Trophoblast cell (in vitro differentiated cells and primary cell): ENCODE results near the gene PCSK5.
A peak's percentile ranks its signal among the peaks of the same experiment; 100 is the strongest.

Experiments
- DNase-seq, 2 donors: peaks; one replicate each; pipeline ENCODE4 v3.0.0-alpha.2; 2016
- H2AFZ ChIP-seq: 2 replicates; pipeline ENCODE4 v1.6.1; 2013; ENCODE audit warnings: low read length, moderate library complexity, mild to moderate bottlenecking; ENCODE audit not compliant: insufficient read depth, poor library complexity
- H2AK5ac ChIP-seq: 2 replicates; pipeline ENCODE4 v1.6.1; 2013; ENCODE audit warnings: mild to moderate bottlenecking, low read length
- H2BK120ac ChIP-seq: 2 replicates; pipeline ENCODE4 v1.6.1; 2013; ENCODE audit warnings: low read length, mild to moderate bottlenecking, moderate library complexity; ENCODE audit not compliant: insufficient read depth, poor library complexity
- H2BK12ac ChIP-seq: 2 replicates; pipeline ENCODE4 v1.6.1; 2013; ENCODE audit warnings: mild to moderate bottlenecking, low read length, moderate library complexity
- H2BK5ac ChIP-seq: 2 replicates; pipeline ENCODE4 v1.6.1; 2013; ENCODE audit warnings: low read length, low read depth, moderate library complexity, mild to moderate bottlenecking; ENCODE audit not compliant: poor library complexity
- H3K14ac ChIP-seq: 2 replicates; pipeline ENCODE4 v1.6.1; 2013; ENCODE audit warnings: mild to moderate bottlenecking, low read length
- H3K18ac ChIP-seq: 2 replicates; pipeline ENCODE4 v1.6.1; 2013; ENCODE audit warnings: mild to moderate bottlenecking, low read length
- H3K23ac ChIP-seq: 2 replicates; pipeline ENCODE4 v1.6.1; 2013; ENCODE audit warnings: low read length
- H3K27ac ChIP-seq: 2 replicates; pipeline ENCODE4 v1.5.1; 2013; ENCODE audit warnings: low read depth, mild to moderate bottlenecking, inconsistent platforms, low read length, moderate library complexity
- H3K27me3 ChIP-seq: 2 replicates; pipeline ENCODE4 v1.6.1; 2013; ENCODE audit warnings: inconsistent platforms, mild to moderate bottlenecking, low read length, moderate library complexity; ENCODE audit not compliant: insufficient read depth
- H3K36me3 ChIP-seq, 2 experiments: 1 replicate in 1 of 2; 2 replicates in 1 of 2; pipeline ENCODE4 v1.6.1; 2013; ENCODE audit warnings: low read length in 2 of 2, mild to moderate bottlenecking in 2 of 2, moderate library complexity in 1 of 2; ENCODE audit not compliant: insufficient read depth in 2 of 2, control insufficient read depth in 1 of 2
- H3K4ac ChIP-seq: 2 replicates; pipeline ENCODE4 v1.6.1; 2013; ENCODE audit warnings: low read depth, mild to moderate bottlenecking, low read length, moderate library complexity
- H3K4me1 ChIP-seq, 2 experiments: 1 replicate in 1 of 2; 2 replicates in 1 of 2; pipeline ENCODE4 v1.6.1; 2013; ENCODE audit warnings: low read length in 2 of 2, mild to moderate bottlenecking in 2 of 2, moderate library complexity in 1 of 2; ENCODE audit not compliant: insufficient read depth in 2 of 2, control insufficient read depth in 1 of 2
- H3K4me2 ChIP-seq: 2 replicates; pipeline ENCODE4 v1.6.1; 2013; ENCODE audit warnings: inconsistent platforms, mild to moderate bottlenecking, low read length, moderate library complexity
- H3K4me3 ChIP-seq: 2 replicates; pipeline ENCODE4 v1.5.1; 2013; ENCODE audit warnings: mild to moderate bottlenecking, low read depth, low read length, inconsistent platforms
- H3K79me1 ChIP-seq: one replicate; pipeline ENCODE4 v1.6.1; 2013; ENCODE audit warnings: low read length
- H3K79me2 ChIP-seq: 2 replicates; pipeline ENCODE4 v1.6.1; 2013; ENCODE audit warnings: low read length, mild to moderate bottlenecking; ENCODE audit not compliant: control insufficient read depth, insufficient read depth, poor library complexity
- H3K9ac ChIP-seq: 2 replicates; pipeline ENCODE4 v1.6.1; 2013; ENCODE audit warnings: mild to moderate bottlenecking, low read length
- H3K9me3 ChIP-seq: 2 replicates; pipeline ENCODE4 v1.6.1; 2013; ENCODE audit warnings: low read depth, mild to moderate bottlenecking, control low read depth, inconsistent platforms, low read length; ENCODE audit not compliant: insufficient read depth
- H4K12ac ChIP-seq: 2 replicates; pipeline ENCODE4 v1.6.1; 2013; ENCODE audit warnings: low read depth, mild to moderate bottlenecking, low read length, moderate library complexity
- H4K8ac ChIP-seq: 2 replicates; pipeline ENCODE4 v1.6.1; 2013; ENCODE audit warnings: low read depth, mild to moderate bottlenecking, low read length, moderate library complexity
- H4K91ac ChIP-seq: one replicate; pipeline ENCODE4 v1.6.1; 2013; ENCODE audit warnings: low read depth, mild to moderate bottlenecking, low read length, moderate library complexity
- WGBS: extraction: QIAGEN DNeasy Blood & Tissue Kit; methylation state at CpG from one replicate; pipeline ENCODE4 v1.1.7; 2013; ENCODE audit warnings: missing lambda C conversion rate; ENCODE audit not compliant: insufficient read length, insufficient coverage; ENCODE audit errors: extremely low coverage; 5-methylcytosine and 5-hydroxymethylcytosine counted together

PCSK5 gene

DNA sequence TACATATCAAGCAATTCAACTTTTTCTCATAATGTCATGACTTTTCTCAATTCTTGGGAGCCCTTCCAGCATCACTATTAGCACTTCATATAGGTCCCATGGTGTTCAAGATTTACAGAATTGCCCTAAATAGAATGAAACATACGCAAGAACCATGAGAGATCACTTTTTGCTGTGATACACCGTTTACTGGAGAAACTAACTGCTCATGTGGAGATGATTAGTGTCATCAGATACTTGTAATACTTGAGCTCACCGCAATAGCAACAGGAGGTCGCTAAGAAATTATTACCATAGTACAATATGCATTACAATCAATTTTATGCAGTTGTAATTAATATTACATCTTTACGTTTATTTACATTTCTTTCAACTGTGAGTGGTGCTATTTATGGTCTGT lies 4.8 kb upstream of the PCSK5 start:
- no peak for DNase-seq
- Histone ChIP-seq H3K18ac (no peak overlapping the region), H3K4me3 (no peak overlapping the region), H3K9ac (no peak overlapping the region), H3K79me2 (peaks cover under 1% of the 10 kb centered on the region), H3K4me1 (no peaks in the 10 kb centered on the region), H3K4ac (no peak overlapping the region), H3K9me3 (no peaks in the 10 kb centered on the region), H2BK120ac (no peak overlapping the region), H3K14ac (no peak overlapping the region), H3K23ac (no peak overlapping the region), H3K4me2 (no peak overlapping the region), H4K8ac (no peak overlapping the region), H2BK12ac (no peak overlapping the region), H3K27ac (no peak overlapping the region), H2AFZ (no peak overlapping the region), H2AK5ac (no peak overlapping the region), H3K79me1 (peaks cover 7% of the 10 kb centered on the region), H3K27me3 (no peaks in the 10 kb centered on the region), H4K12ac (no peak overlapping the region), H4K91ac (no peak overlapping the region), H2BK5ac (no peak overlapping the region), H3K36me3 (no peaks in the 10 kb centered on the region)
- no CpG with 5 or more reads among the region's 5 CpGs for WGBS

- H3K79me1 ChIP-seq: peaks cover 12% of the 10 kb centered on the region
Measured at GRCh38 chr9:75889577-75889976, 896 bp upstream of the PCSK5 start.

GRCh38 chr9:75889977-75890471 lies 449 bp upstream of the PCSK5 start:
- H2AK5ac ChIP-seq: no peak overlapping the region
- peak overlapping the region; percentile 95 for H3K4me2 ChIP-seq
- no peak overlapping the region for H3K9ac ChIP-seq
- H2BK5ac ChIP-seq: peak overlapping the region; percentile 46
- H3K4me3 ChIP-seq: peak overlapping the region; percentile 40
- H3K18ac ChIP-seq: no peak overlapping the region
- peak overlapping the region; percentile 32 for H2AFZ ChIP-seq
- H3K27ac ChIP-seq: no peak overlapping the region
- DNase-seq: peak; percentile 58 to 75
- H3K9me3 ChIP-seq: no peaks in the 10 kb centered on the region
- H2BK120ac ChIP-seq: no peak overlapping the region
- H3K4me1 ChIP-seq: peaks cover 0 to 7% of the 10 kb centered on the region in 2 experiments
- no CpG with 5 or more reads among the region's 24 CpGs for WGBS
- no peak overlapping the region for H4K91ac ChIP-seq
- no peaks in the 10 kb centered on the region for H3K27me3 ChIP-seq
- H3K79me2 ChIP-seq: peaks cover 6% of the 10 kb centered on the region
- no peak overlapping the region for H3K4ac ChIP-seq
- H3K36me3 ChIP-seq: no peaks in the 10 kb centered on the region
- no peak overlapping the region for H2BK12ac ChIP-seq
- H4K8ac ChIP-seq: peak overlapping the region; percentile 30
- H4K12ac ChIP-seq: no peak overlapping the region
- no peak overlapping the region for H3K23ac ChIP-seq
- no peak overlapping the region for H3K14ac ChIP-seq
- peaks cover 12% of the 10 kb centered on the region for H3K79me1 ChIP-seq

More at GRCh38 chr9:75889577-75889976, 896 bp upstream of the PCSK5 start:
- H3K4me2 ChIP-seq: peak overlapping the region; percentile 95
- H2BK12ac ChIP-seq: no peak overlapping the region
- H3K27ac ChIP-seq: no peak overlapping the region
- no peak overlapping the region for H4K91ac ChIP-seq
- no peak overlapping the region for H4K8ac ChIP-seq
- H4K12ac ChIP-seq: no peak overlapping the region
- H3K4me3 ChIP-seq: no peak overlapping the region
- H3K4ac ChIP-seq: no peak overlapping the region
- DNase-seq: no peak
- no peaks in the 10 kb centered on the region for H3K9me3 ChIP-seq
- H2BK120ac ChIP-seq: no peak overlapping the region
- no peak overlapping the region for H3K14ac ChIP-seq
- no peak overlapping the region for H2BK5ac ChIP-seq
- no CpG with 5 or more reads among the region's 7 CpGs for WGBS
- H2AK5ac ChIP-seq: no peak overlapping the region
- H3K79me2 ChIP-seq: peaks cover 6% of the 10 kb centered on the region
- H3K9ac ChIP-seq: no peak overlapping the region
- peaks cover 0 to 6% of the 10 kb centered on the region in 2 experiments for H3K4me1 ChIP-seq
- H3K18ac ChIP-seq: no peak overlapping the region
- H2AFZ ChIP-seq: no peak overlapping the region
- no peaks in the 10 kb centered on the region for H3K36me3 ChIP-seq
- H3K27me3 ChIP-seq: no peaks in the 10 kb centered on the region
- no peak overlapping the region for H3K23ac ChIP-seq

GRCh38 chr9:75891277-75891741 lies 836 bp downstream of the PCSK5 start:
- peak overlapping the region; percentile 89 for H3K14ac ChIP-seq
- DNase-seq: peak in 1 of 2 donors; percentile 21
- H3K27me3 ChIP-seq: no peaks in the 10 kb centered on the region
- H3K79me1 ChIP-seq: peaks cover 12% of the 10 kb centered on the region
- H4K8ac ChIP-seq: peak overlapping the region; percentile 47
- no CpG with 5 or more reads among the region's 28 CpGs for WGBS
- peak overlapping the region; percentile 86 for H3K27ac ChIP-seq
- peak overlapping the region; percentile 75 for H2AFZ ChIP-seq
- no peaks in the 10 kb centered on the region for H3K9me3 ChIP-seq
- peak overlapping the region; percentile 73 for H3K9ac ChIP-seq
- no peak overlapping the region for H3K23ac ChIP-seq
- peak overlapping the region; percentile 68 for H2BK120ac ChIP-seq
- no peaks in the 10 kb centered on the region for H3K36me3 ChIP-seq
- peak overlapping the region; percentile 43 for H3K4ac ChIP-seq
- H2BK12ac ChIP-seq: no peak overlapping the region
- H3K4me1 ChIP-seq: peaks cover 3 to 7% of the 10 kb centered on the region in 2 experiments
- H4K12ac ChIP-seq: no peak overlapping the region
- H4K91ac ChIP-seq: peak overlapping the region; percentile 42
- H3K18ac ChIP-seq: peak overlapping the region; percentile 74
- peak overlapping the region; percentile 90 for H3K4me3 ChIP-seq
- no peak overlapping the region for H2AK5ac ChIP-seq
- H3K4me2 ChIP-seq: peak overlapping the region; percentile 95
- no peak overlapping the region for H2BK5ac ChIP-seq
- peaks cover 6% of the 10 kb centered on the region for H3K79me2 ChIP-seq
